Measurements from ENCODE around the gene TMEM212. TPM values are rescaled to one million over a fixed set of nuclear protein-coding genes. Genes with fewer than 3 reads are reported as not detected.

The TMEM212 gene
- total RNA-seq, 1 donor from 2014 or later: not detected

- Mint-ChIP-seq H3K27me3 (no peaks in the 10 kb centered on the region), H3K9me3 (ENCODE audit: low read depth) (peaks cover 15% of the 10 kb centered on the region), H3K4me3 (ENCODE audit: low read depth) (no peak overlapping the region), H3K4me1 (ENCODE audit: low read depth) (no peaks in the 10 kb centered on the region), H3K36me3 (ENCODE audit: insufficient read depth) (no peaks in the 10 kb centered on the region), H3K27ac (no peak overlapping the region)
- no peak for DNase-seq (ENCODE audit: low spot score, unreplicated experiment)
- no peak for TF ChIP-seq CTCF (IDR thresholded peaks at IDR 0.05; ENCODE audit: unreplicated experiment)
Measured at GRCh38 chr3:171860830-171861535, 17.8 kb downstream of the TMEM212 start.

GRCh38 chr3:171862392-171862791 is 19.2 kb downstream of the TMEM212 start:
- H3K4me1 Mint-ChIP-seq (ENCODE audit: low read depth): no peaks in the 10 kb centered on the region
- H3K36me3 Mint-ChIP-seq (ENCODE audit: insufficient read depth): no peaks in the 10 kb centered on the region
- no peaks in the 10 kb centered on the region for H3K27me3 Mint-ChIP-seq
- H3K4me3 Mint-ChIP-seq (ENCODE audit: low read depth): no peak overlapping the region
- H3K27ac Mint-ChIP-seq: no peak overlapping the region
- DNase-seq (ENCODE audit: low spot score, unreplicated experiment): no peak
- peaks cover 14% of the 10 kb centered on the region for H3K9me3 Mint-ChIP-seq (ENCODE audit: low read depth)
- no peak for TF ChIP-seq CTCF (IDR thresholded peaks at IDR 0.05; ENCODE audit: unreplicated experiment)

- Mint-ChIP-seq H3K27me3 (no peaks in the 10 kb centered on the region), H3K4me3 (ENCODE audit: low read depth) (no peak overlapping the region), H3K36me3 (ENCODE audit: insufficient read depth) (no peaks in the 10 kb centered on the region), H3K4me1 (ENCODE audit: low read depth) (no peaks in the 10 kb centered on the region), H3K27ac (no peak overlapping the region), H3K9me3 (ENCODE audit: low read depth) (peaks cover 7% of the 10 kb centered on the region)
- DNase-seq (ENCODE audit: low spot score, unreplicated experiment): no peak
- TF ChIP-seq CTCF (IDR thresholded peaks at IDR 0.05; ENCODE audit: unreplicated experiment): no peak
Measured at GRCh38 chr3:171862993-171863521, 19.9 kb downstream of the TMEM212 start.

- H3K36me3 Mint-ChIP-seq (ENCODE audit: insufficient read depth): no peaks in the 10 kb centered on the region
- TF ChIP-seq CTCF (IDR thresholded peaks at IDR 0.05; ENCODE audit: unreplicated experiment): no peak
- H3K27ac Mint-ChIP-seq: no peak overlapping the region
- DNase-seq (ENCODE audit: low spot score, unreplicated experiment): no peak
- no peaks in the 10 kb centered on the region for H3K27me3 Mint-ChIP-seq
- H3K9me3 Mint-ChIP-seq (ENCODE audit: low read depth): peaks cover 3% of the 10 kb centered on the region
- no peak overlapping the region for H3K4me3 Mint-ChIP-seq (ENCODE audit: low read depth)
- H3K4me1 Mint-ChIP-seq (ENCODE audit: low read depth): no peaks in the 10 kb centered on the region
Measured at GRCh38 chr3:171863920-171864319, 20.8 kb downstream of the TMEM212 start.

GRCh38 chr3:171865191-171865865 is 22.2 kb downstream of the TMEM212 start:
- Mint-ChIP-seq H3K4me1 (ENCODE audit: low read depth) (no peaks in the 10 kb centered on the region), H3K27ac (no peak overlapping the region), H3K4me3 (ENCODE audit: low read depth) (no peak overlapping the region), H3K36me3 (ENCODE audit: insufficient read depth) (no peaks in the 10 kb centered on the region), H3K27me3 (no peaks in the 10 kb centered on the region), H3K9me3 (ENCODE audit: low read depth) (peaks cover 3% of the 10 kb centered on the region)
- TF ChIP-seq CTCF (IDR thresholded peaks at IDR 0.05; ENCODE audit: unreplicated experiment): no peak
- DNase-seq (ENCODE audit: low spot score, unreplicated experiment): no peak

Measured in progenitor cell of endocrine pancreas (in vitro differentiated cells).